Activated T-helper 9 cell treated with anti-CD3 and anti-CD28 coated beads, Interleukin-2, amount 50 U/mL, for 16 hours (primary cell): ENCODE data around the gene CRHR1.
"Not testable (repeated sequence)": the region's sequence is repeated elsewhere in the genome, so short reads cannot be mapped to it uniquely, and the experiment has no call there.

Experiments
- DNase-seq: peaks from one replicate; pipeline ENCODE4 v3.0.0-alpha.2; 2020; ENCODE audit warnings: low read depth

The CRHR1 gene

DNA sequence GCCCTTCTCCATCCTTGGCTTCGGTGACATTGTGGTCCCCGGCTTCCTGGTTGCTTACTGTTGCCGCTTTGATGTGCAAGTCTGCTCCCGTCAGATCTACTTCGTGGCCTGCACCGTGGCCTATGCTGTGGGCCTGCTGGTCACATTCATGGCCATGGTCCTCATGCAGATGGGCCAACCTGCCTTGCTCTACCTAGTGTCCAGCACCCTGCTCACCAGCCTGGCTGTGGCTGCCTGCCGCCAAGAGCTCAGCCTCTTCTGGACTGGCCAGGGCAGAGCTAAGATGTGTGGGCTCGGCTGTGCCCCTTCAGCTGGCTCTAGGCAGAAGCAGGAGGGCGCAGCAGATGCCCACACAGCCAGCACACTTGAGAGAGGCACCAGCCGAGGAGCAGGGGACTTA lies 62.1 kb downstream of the CRHR1 start:
- DNase-seq: no peak

- no peak for DNase-seq
Observed at GRCh38 chr17:45846646-45847045, 62.5 kb downstream of the CRHR1 start.

GRCh38 chr17:45847101-45847500 lies 63.0 kb downstream of the CRHR1 start:
- DNase-seq: no peak

- no peak for DNase-seq
Observed at GRCh38 chr17:45847747-45848146, 63.6 kb downstream of the CRHR1 start.

DNA sequence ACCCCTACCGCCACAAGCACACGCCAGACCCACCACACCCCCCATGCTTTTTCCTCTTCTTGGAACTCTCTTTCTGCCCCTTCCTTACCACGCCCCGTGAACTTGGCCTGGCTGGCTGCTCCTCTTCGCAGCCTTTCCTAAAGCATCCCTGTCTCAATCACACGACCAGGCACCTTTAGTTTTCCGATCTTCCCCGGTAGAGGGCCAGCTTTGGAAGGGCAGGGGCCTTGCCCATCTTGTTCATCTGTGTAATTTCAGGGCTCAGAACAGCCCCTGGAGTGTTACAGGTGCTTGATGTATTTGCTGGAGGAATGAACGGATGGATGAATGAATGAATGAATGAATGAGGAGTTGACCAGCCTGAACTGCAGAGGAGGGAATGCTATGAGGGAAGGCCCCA lies 64.3 kb downstream of the CRHR1 start:
- DNase-seq: no peak

DNA sequence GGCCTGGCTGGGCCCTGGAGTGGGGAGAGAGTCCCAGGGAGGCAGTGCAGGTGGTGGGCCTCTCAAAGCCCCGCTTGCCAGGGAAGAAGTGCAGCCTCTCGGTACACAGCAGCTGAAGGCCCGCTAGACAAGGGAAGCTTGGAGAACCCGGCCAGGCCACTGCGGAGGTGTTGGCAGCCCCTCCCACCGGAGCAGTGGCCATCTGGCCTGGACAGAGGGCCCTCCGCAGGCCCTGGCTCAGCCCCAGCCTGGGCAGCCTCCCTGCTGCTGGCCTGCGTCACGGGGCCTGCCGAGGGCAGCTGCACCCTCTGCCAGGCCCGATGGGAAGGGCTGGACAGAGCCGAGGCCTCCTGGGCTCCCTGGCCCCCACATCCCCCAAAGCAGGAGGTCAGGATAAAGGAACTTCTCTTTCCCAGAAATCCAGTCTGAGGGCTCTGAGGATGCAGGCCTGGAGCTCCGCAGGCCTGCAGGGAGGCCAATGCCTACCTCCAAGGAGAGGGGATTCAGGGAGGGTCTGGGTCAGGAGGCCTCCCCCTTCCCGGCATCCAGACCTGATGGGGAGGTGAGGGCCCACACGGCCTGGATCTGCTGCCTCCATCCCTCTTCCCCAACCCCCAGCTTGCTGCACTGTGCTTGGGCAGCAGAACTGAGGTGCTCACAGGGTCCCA lies 64.9 kb downstream of the CRHR1 start:
- no peak for DNase-seq

DNA sequence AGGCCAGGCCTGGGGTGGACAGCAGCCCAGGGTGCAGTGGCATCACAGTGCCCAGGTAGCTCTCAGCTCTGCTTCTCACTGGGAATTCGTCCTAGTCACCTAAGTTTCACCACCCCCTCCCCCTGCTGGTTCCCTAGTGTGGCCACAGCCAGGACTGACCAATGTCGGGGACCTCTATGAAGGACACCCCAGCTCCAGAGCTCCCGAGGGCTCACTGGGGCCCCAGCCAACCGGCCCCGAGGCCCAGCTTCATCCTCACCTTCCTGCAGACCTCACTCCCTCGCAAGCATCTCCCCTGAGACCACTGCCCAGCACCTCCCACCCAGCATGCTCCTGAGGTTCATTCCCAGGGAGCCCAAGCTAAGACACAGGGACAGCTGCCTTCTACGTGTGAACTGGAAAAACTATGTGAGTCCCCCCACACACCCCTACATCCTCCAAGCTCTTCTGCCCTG lies 65.4 kb downstream of the CRHR1 start:
- no peak for DNase-seq

- DNase-seq: no peak
Observed at GRCh38 chr17:45850011-45850410, 65.9 kb downstream of the CRHR1 start.

DNA sequence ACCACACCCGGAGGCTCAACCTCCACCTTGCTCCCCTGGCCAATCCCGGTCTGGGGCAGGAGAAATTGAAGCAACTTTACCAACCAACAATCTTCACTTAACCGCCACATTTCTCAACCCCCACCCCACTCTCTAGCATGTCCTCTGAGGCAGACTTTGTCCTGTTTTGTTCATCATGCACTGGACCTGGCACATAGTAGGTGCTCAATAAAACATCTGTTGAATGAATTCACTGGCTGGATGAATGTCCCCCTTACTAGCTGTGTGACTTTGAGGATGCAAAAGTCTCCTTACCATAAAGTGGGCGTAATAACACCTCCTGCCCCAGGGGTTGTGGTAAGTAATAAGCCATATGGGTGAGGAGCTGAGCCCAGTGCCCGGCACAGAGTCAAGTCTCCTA lies 66.3 kb downstream of the CRHR1 start:
- DNase-seq: no peak

GRCh38 chr17:45851022-45851421 lies 66.9 kb downstream of the CRHR1 start:
- DNase-seq: no peak

DNA sequence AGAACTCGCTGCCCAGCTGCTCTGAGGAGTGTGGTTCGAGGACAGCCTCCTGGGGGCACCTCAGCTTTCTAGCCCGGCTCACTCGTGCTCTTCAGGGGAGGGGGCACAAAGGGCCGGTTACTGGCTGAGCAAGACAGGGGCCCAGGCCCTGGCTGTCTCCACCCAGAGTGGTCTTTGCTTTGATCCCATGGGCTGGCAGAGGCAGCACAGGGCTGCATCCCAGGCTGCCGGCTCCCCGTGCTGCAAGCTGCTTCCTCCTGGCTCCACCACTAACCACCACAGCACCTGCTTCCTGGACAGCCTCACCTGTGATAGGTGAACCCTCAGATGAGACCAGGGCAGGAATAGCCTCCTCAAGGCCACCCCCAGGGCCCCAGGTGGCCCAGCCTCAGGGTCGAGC lies 67.3 kb downstream of the CRHR1 start:
- no peak for DNase-seq

- no peak for DNase-seq
Observed at GRCh38 chr17:45851873-45852272, 67.8 kb downstream of the CRHR1 start.

GRCh38 chr17:45852535-45853297 lies 68.6 kb downstream of the CRHR1 start:
- peak; percentile 42 for DNase-seq

GRCh38 chr17:45854209-45854608 lies 70.1 kb downstream of the CRHR1 start:
- DNase-seq: no peak

DNA sequence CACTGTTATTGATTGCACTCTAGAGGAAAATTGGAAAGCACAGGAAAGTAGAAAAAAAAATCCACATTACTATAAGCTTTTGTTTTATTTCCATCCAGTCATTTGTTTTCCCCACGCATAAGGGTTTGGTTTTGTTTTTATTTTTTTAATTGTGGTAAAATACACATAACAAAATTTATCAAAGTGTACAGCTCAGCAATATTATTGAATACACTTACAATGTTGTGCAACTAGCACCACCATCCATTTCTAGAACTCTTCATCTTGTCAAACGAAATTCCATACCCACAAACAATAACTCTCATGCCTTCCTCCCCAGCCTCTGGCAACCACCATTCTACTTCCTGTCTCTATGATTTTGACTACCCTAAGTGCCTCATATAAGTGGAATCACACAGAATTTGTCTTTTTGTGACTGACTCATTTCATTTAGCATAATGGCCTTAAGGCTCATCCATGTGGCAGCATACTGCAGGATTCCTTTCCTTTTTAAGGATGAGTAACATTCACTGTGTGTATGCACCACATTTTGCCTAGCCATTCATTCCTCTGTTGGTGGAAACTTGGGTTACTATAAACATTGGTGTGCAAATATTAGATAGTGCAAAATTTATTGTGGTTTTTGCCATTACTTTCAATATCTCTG lies 71.7 kb downstream of the CRHR1 start:
- DNase-seq: no peak

GRCh38 chr17:45857977-45858708 lies 74.0 kb downstream of the CRHR1 start:
- DNase-seq: no peak

- no peak for DNase-seq
Observed at GRCh38 chr17:45861165-45861564, 77.0 kb downstream of the CRHR1 start.

GRCh38 chr17:45862127-45862526 lies 78.0 kb downstream of the CRHR1 start:
- not testable (repeated sequence) for DNase-seq

DNA sequence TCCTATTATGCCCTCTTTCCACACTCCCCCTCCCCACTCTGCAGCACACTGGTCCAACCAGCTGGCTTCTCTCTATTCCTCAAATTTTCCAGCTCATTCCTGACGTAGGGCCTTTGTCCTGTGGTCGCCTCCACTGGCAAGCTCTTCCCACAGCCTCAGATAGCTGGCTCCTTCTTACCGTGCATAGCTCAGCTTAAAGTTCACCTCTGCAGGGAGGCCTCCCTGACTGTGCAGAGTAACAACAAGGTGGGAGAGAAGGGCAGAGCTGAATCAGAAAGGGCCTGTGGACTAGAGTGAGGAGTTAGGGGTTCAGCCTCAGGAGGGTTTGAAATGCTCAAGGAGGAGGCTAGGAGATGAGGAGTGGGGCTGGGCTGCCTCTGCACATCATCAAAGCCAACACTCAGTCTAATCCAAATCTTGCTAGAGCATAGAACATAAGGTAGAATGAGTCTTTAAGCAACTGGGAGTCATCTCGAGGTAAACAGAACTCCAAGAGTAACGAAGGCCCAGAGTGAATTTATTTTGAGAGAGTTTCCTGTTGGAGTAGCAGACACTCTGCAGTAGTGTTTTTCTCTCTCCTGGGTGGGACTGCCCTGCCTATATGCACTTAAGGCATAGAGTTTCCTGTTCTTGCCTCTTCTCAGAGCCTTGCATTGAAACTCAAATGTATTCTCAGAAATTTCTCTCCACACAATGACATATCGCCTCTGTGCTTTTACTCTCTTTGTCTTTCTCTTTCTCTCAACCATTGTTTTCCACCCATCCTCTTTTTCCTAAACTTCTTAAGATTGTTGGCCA lies 79.9 kb downstream of the CRHR1 start:
- DNase-seq: no peak

DNA sequence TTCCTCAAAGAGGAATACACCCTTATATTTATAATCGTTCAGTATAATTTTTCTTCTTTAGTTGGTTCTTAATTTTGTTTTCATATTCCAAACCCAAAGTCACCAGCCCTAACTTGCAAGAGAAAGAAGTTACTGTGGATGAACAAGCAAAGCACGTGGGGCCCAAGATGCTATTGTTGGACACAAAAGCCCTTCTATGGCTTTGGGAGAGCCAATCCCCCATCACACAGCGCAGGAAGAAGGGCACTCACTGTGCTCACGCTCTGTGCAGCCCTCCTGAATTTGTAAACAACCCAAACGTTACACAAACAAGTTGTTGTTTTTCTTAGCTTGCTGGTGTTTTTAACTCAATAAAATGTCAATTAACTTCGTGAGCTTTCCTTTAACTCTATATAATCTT lies 83.1 kb downstream of the CRHR1 start:
- no peak for DNase-seq

DNA sequence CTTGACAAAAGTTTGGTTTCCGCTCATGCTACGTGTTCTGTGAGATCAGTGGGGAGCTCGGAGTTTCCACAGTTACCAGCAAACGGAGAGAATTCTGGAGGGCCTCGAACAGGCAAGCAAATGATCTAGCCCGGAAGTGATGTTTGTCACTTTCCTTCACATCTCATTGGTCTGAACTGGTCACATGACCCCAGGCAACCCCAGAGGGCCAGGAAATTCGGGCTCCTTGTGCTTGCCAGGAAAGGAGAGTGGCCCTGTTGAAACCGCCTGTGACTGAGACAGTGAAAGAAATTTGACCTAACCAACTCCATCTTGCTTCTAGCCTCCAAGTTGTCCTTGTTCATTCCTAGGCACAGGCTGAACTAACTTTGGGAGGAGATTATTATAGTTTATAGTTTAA lies 83.6 kb downstream of the CRHR1 start:
- DNase-seq: no peak

GRCh38 chr17:45868276-45868675 lies 84.2 kb downstream of the CRHR1 start:
- no peak for DNase-seq
